GM19467 (cell line): Measurements from ENCODE around the gene EMX1.
A peak's percentile ranks its signal among the peaks of the same experiment; 100 is the strongest.

Experiments used
- ATAC-seq: cut with Tn5 transposase; IDR thresholded peaks from one replicate; pipeline ENCODE4 v1.9.1; 2021; ENCODE audit warnings: mild to moderate bottlenecking, moderate library complexity; ENCODE audit not compliant: unreplicated experiment

Gene EMX1

DNA sequence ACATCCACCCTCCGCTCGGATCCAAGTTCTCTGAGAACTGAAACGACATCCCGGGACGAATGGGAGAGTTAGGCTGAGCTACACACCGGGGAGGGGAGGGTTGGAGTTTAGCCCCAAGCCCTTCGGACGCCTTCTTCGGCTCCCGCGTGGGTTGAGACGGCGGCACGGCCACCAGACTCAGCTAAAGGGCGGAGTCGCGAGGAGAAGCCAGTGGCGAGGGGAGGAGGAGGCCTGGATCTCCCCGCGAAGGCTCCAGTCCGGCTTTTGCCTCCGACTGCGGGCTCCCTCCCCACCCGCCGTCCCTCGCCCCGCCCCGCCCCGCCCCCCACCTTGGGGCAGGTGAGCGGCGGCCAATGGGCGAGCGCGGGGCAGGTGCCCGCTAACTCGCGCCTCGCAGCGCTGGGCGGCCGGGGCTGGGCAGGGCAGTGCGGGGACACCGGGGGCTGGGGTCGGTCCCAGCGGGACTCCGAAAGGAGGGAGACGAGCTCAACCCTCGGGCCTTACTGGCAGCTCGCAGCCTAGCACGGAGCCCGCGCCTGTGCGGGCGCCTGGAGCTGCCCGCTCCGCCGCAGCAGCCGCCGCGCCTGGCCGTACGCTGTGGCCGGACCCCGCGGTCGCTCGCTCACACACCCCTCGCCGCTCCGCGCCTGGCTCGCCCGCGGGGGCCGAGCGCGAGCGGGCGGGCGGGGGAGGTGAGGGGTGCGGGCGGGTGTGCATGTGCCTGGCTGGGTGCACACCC, at the start of gene EMX1:
Gene EMX1, plus strand, starts transcription at position 382 of the 739 bp plus-strand sequence. Its CDS starts 334 bp downstream, at position 716.
- ATAC-seq: peak; percentile 36

DNA sequence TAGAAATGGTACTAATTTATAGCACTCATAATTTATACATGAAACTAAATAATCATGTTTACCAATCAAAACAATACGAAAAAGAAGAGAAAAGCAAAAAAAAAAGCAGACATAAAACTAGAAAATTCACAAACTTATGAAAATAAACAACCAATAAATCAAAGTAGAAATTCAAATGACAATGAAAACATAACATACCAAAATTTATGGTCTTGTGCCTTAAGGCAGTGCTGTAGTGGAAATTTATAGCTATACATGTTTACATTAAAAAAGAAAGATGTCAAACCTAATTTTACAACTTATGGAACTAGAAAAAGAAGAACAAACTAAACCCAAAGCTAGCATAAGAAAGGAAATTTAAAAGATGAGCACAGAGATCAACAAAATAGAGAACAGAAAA, 46.3 kb upstream of the EMX1 start:
- ATAC-seq: no peak

DNA sequence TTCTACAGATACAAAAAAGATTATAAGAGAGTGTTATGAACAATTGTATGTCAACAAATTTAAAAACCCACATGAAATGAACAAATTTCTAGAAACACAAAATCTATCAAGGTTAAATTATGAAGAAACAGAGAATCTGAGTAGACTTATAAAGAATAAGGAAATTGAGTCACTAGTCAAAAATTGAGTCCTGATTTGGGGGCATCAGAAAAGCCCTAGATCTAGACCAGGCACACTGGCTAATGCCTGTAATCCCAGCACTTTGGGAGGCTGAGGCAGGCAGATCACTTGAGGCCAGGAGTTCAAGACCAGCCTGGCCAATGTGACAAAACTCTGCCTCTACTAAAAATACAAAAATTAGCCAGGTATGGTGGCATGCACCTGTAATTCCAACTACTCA, 45.4 kb upstream of the EMX1 start:
- no peak for ATAC-seq

DNA sequence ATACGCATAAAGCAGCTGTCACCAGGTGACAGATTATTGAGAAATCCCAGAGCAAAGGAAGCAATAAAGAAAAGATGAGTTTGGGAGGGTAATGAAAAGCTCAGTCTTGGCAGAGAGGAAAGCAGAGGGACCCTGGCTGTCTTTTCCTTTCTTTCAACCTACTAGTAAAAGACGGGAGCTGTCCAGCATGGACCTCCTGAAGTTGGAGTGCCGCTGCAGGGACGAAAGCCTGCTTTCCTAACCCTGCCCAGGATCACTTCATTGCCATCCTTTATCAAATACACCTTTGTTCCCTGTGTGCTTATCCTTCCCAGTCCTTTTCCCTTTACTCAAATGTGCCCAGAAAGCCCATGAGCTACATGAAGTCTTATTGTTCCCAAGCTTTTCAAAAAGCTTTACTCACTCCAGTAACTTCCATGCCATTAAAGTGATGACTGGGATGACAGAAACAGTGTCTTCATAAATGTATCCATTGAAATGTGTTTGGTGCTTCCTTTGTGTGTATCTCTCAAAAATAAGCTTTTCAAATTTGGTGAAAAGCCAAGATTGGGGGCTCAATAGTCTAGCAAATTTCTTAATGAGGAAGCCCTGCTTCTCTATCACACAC, 33.9 kb upstream of the EMX1 start:
- no peak for ATAC-seq

DNA sequence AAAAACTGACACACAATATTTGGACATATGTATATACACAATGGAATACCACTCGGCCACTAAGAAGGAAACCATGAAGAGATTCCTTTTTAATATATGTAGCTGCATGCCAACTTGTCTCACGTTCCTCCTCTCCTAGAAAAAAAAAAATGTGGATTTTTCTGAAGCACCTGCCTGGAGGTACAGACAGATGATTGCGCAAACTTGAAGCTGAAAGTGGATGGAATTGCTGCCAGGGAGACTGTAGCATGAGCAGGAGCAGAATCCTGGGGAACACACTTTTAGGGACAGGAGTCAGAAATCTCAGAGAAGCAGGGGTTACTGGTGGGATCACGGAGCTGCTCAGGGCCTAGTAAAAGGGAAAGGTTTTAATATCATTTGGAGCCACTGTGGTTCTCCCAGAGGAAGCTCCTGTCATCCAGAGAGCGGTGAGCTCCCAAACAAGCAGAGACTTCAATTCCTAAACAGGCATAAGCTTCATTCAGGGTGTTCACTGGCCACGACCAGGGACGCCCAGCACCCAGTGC, 30.8 kb upstream of the EMX1 start:
- ATAC-seq: no peak

- peak; percentile 90 for ATAC-seq
These were observed 30.1 kb upstream of the EMX1 start, which contains the start of gene SPR for GRCh38 chr2:72887032-72887739. Gene SPR, plus strand, starts transcription at chr2:72887408. Its CDS starts 25 bp downstream, at chr2:72887433.

- ATAC-seq: peak; percentile 40
These were observed 29.4 kb upstream of the EMX1 start for GRCh38 chr2:72887740-72888437.

GRCh38 chr2:72888438-72889202, 28.7 kb upstream of the EMX1 start:
- ATAC-seq: no peak

DNA sequence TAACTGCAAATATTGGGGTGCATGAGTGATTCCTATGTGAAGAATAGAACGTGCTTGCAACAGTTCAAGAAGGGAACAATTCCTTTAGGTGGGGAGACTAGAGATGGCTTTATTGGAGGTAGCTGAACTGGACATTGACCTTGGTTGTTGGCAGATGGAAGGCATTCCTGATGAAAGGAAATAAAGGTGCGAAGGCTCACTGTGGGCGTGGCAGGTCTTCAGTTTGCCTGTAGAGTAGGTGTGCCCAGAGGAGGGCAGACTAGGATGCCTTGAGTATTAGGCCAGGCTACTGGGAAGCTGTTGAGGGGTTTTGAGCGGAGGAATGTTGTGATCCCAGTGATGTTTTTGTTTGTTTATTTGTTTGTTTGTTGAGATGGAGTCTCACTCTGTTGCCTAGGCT, 27.3 kb upstream of the EMX1 start:
- no peak for ATAC-seq

GRCh38 chr2:72891091-72891818, 26.1 kb upstream of the EMX1 start:
- no peak for ATAC-seq

DNA sequence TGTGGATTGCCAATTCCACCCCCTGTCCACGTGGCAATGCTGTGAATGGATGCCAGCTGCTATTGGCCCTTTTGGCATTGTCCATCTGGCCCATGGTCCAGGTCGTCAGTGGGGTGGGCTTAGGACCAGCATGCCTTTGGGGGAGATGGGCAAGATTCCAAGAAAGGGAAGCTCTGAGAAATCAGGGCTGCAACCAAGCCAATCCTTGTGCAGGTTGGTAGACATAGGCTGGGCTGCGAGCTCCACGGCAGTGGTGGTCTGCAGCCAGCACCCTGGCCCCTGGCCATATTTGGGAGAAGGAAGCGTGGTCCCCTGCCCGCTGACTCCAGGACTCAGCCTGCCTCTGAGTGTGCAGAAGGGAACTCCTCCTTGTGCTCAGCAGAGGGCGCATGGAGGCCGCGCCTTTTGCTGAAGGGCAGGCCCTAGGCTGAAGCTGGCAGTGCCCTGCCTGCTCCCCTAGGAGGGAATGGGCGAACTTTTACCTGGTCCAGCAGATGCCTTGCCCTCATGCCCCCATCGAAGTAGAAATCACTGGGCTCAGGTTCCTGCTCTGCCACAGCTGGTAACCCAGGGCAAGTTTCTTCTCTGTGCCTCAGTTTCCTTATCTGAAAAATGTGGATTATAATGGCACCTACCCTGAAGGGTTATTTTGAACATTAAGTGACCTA, 24.7 kb upstream of the EMX1 start:
- ATAC-seq: peak; percentile 66

DNA sequence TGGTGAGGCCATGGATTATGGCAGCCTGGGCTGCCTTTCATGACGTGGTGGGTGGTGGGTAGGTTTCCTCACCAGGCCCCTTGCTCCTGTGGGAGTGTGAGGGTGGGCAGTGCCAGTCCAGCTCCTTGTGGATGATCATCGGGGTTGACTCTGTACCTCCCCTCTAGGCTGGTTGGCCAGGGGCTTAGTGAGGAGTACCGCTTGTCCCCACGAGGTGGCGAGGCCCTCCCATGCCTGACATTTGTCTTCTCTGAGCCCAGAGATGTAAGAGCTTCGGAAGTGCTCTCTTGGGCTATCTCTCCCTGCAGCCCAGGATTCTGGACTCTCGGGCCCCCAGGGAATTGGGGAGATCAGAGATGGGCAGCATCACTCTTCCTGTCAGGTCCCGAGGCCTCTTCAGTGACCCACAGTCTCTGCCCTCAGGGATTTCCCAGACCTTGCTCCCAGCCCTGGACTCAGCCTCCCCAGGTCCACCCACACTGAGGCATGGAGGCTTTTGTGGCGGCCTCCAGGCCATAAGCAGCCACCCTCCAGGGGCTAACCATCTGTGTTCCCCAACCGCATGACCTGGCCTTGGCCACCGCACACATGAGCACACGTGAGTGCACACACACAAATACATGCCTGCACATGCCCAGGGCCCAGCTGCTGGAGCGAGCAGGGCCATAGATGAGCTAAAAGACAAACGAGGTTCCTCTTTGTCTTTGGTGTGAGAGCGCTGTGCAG, 23.6 kb upstream of the EMX1 start:
- peak; percentile 60 for ATAC-seq

GRCh38 chr2:72894514-72894913, 22.8 kb upstream of the EMX1 start:
- ATAC-seq: no peak

GRCh38 chr2:72895154-72895553, 22.2 kb upstream of the EMX1 start:
- no peak for ATAC-seq

- ATAC-seq: no peak
These were observed 21.5 kb upstream of the EMX1 start for GRCh38 chr2:72895759-72896281.

DNA sequence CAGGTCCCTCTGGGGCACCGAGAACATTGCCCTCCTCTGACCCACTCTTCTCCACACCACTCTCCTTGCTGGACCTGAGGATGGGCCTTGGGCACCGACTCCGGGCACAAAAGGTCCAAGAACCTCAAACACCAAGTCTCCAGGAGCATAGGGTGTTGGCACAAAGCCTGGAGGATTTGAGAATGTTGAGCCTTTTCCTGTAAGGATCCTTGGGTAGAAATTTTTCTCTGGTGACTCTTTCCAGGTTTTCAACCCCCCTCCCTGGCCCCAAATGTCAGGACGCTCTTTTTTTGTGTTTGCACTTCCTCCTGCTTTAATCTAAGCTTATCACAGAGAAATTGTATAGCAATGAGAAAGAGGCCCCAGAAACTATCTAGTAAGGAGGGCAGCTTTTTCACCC, 20.9 kb upstream of the EMX1 start:
- ATAC-seq: no peak

DNA sequence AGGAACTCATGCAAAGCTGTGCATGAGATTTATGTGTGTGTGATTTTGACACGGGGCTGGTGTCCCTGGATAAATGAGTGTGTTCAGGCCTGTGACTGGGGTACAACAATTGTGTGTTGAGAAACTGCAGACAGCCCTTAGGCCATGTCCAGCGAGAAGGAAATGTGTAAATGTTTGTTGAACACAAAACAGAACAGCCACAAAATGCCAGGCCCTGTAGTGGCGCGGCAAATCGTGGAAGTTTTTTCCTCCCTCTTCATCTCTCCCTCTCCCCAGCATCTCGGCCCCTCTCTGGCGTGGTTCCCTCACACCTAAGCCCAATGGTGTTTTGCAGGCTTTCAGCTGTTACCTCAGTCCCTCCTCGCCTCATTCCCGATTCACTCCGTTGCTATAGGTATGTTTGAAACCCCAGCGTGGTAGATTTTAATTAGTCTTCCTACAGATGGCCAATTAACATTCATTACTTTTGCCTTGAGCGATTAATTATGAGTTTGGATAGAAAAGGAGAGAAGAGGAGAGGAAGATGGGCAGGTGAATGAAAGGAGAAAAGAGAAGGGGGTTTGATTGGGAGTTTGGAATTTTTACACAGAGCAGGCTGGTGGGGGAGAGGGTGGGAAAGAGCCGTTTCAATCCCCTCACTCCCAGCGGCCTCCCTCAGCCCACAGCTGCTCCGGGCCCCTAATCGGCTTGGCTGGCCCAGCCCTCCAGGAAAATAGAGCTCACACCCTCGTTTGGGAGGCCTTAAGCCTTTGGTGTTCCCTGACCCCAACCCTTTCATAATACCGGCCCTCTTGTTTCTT, 19.3 kb upstream of the EMX1 start:
- no peak for ATAC-seq

GRCh38 chr2:72898585-72898906, 18.8 kb upstream of the EMX1 start:
- no peak for ATAC-seq
